Activated CD8-positive, alpha-beta memory T cell treated with anti-CD3 and anti-CD28 coated beads, Interleukin-2, amount 50 U/mL, for 48 hours (primary cell): ENCODE results near the gene STRA6.
"Not testable (repeated sequence)": the region's sequence is repeated elsewhere in the genome, so short reads cannot be mapped to it uniquely, and the experiment has no call there.

ENCODE experiments used
- DNase-seq: peaks from one replicate; pipeline ENCODE4 v3.0.0-alpha.2; 2020

STRA6 gene

DNA sequence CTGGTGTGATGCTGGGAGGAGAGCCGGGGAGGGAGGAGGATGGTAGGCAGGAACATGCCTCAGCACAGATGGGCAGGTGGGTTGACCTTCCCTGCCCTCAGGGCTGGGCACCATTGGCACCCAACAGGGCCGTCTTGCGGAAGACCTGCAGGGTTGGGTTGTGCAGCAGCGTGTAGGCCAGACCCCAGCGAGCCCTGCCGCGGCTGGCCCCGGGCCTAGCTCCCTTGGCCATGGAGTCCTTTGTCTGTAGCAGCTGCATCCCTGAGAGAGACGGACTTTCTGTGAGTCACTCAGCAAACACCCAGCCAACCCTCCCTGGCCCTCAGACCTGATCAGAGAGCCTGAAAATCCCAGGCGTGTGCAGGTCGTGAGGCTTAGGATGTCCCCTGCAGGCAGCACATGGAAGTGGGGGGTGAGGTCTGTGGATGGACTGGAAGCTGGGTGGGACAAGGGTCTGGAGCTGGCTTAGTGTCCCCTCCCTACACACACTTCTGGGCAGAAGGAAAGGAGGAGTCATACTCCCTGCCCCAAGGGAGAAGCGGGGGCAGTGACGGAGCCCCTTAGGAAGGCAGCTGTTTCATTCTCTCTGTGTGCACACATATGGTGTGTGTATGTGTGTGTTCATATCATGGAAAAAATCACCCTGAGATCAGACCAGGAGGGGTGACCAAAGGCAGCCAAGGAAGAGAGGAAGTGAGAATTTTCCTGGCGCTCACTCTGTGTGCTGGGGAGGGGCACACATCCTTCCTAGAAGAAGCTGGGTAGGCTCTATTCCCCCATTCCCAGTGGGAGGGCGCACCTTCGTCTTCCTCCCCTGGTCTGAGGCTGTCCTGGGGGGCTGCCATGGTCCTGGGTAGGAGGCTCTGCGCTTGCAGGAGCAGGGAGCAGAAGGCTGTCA lies 22.4 kb downstream of the STRA6 start:
- no peak for DNase-seq

DNA sequence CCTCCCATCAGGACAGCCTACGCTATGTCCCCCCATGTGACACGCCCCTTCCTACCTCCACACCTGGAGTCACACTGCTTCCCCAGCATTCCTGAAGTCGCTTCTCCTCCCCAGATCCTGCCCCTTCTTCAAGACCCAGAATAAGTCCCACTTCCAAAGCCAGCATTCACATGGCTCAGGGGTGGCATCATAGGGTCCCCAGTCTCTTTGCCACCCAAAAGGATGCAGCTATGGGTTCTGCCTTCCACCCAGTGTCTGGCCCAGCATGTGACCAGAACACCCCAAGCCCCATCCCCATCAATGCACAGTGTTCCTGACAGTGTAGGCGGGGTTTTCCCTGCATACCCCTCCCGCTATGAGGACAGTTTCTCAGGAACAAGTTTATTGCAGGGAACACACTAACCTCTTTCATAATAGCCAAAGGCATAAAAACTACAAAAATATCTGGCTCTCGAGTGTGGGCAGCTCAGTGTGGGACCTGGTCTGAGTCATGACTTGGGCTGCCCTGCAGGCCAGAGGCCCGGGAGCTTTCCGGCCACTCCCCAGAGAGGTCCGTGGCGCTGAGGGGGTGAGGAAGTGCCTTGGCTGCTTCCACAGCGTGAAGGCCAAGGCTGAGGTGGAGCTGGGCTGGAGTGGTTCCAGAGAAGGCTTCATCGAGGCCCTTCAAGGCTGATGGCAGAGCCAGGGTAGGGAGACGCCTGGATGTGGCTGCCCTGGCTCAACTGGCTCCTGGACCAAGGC lies 23.3 kb downstream of the STRA6 start:
- no peak for DNase-seq

GRCh38 chr15:74178326-74179100 lies 24.1 kb downstream of the STRA6 start:
- no peak for DNase-seq

DNA sequence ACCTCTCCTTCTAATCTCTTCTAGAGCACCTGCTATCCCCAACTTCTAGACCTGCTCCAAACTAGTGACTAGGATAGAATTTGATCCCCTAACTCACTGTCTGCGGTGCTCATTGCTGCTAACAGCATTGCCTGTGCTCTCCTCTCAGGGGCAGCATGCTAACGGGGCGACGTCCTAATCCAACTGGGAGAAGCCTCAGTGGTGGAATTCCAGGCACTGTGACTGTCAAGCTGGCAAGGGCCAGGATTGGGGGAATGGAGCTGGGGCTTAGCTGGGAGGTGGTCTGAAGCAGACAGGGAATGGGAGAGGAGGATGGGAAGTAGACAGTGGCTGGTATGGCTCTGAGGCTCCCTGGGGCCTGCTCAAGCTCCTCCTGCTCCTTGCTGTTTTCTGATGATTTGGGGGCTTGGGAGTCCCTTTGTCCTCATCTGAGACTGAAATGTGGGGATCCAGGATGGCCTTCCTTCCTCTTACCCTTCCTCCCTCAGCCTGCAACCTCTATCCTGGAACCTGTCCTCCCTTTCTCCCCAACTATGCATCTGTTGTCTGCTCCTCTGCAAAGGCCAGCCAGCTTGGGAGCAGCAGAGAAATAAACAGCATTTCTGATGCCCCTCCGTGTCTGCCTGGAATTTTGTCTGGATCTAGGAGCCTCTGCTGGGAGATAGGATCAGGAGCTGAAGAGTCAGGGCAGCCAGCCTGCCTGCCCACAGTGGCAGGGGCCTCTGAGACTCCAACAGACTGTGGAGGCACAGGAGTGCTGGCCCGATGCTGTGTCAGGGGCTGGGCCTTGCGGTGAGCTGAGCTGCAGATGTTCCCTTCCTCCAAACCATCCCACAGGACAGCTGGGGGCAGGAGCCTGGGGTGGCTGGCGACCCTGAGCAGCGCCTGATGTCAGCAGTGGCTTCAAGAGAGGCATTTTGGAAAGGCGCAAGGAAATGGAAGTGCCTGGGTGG lies 26.0 kb downstream of the STRA6 start:
- DNase-seq, result no peak

DNA sequence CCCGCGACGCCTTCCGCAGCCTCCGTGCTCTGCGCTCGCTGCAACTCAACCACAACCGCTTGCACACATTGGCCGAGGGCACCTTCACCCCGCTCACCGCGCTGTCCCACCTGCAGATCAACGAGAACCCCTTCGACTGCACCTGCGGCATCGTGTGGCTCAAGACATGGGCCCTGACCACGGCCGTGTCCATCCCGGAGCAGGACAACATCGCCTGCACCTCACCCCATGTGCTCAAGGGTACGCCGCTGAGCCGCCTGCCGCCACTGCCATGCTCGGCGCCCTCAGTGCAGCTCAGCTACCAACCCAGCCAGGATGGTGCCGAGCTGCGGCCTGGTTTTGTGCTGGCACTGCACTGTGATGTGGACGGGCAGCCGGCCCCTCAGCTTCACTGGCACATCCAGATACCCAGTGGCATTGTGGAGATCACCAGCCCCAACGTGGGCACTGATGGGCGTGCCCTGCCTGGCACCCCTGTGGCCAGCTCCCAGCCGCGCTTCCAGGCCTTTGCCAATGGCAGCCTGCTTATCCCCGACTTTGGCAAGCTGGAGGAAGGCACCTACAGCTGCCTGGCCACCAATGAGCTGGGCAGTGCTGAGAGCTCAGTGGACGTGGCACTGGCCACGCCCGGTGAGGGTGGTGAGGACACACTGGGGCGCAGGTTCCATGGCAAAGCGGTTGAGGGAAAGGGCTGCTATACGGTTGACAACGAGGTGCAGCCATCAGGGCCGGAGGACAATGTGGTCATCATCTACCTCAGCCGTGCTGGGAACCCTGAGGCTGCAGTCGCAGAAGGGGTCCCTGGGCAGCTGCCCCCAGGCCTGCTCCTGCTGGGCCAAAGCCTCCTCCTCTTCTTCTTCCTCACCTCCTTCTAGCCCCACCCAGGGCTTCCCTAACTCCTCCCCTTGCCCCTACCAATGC lies 27.1 kb downstream of the STRA6 start:
- DNase-seq, result no peak

DNA sequence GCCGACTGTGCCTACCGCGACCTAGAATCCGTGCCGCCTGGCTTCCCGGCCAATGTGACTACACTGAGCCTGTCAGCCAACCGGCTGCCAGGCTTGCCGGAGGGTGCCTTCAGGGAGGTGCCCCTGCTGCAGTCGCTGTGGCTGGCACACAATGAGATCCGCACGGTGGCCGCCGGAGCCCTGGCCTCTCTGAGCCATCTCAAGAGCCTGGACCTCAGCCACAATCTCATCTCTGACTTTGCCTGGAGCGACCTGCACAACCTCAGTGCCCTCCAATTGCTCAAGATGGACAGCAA lies 27.7 kb downstream of the STRA6 start:
- DNase-seq, result no peak

DNA sequence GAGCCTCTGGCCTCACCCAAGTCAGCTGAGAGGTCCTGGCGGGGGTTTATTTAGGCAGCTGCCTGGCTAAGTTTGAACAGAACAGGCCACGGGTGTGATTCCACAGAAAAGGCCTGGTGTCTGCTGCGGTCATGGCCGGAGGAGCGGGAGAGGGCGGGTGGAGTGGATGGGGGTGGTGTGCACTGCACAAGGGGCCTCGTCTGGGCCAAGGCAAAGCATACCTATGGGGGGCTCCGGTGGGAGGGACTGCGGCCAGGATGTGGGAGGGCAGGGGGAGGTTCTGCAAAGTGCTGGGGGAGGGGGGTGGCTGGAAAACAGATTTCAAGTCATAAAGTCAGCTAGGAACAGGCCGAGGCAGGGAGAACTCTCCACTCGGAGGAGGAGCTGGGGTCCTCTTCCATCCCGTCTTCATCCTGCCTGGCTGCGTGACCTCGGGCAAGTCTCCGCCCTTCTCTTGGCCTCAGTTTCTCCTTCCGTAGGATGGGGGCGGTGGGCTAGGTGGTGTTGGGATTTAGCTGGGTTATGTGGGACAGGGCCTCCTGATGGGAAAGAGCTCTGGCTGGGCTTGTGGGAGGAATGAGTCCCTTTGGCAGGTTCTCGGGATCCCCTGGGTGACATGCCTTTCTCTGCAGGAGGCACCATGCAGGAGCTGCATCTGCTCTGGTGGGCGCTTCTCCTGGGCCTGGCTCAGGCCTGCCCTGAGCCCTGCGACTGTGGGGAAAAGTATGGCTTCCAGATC lies 28.2 kb downstream of the STRA6 start:
- DNase-seq, result no peak

- no peak for DNase-seq
Measured at GRCh38 chr15:74173380-74174218, 29.0 kb downstream of the STRA6 start, which contains the start of gene ISLR. Gene ISLR (plus strand): TSS chr15:74173710. CDS start chr15:74174859, 1,149 bp downstream.

DNA sequence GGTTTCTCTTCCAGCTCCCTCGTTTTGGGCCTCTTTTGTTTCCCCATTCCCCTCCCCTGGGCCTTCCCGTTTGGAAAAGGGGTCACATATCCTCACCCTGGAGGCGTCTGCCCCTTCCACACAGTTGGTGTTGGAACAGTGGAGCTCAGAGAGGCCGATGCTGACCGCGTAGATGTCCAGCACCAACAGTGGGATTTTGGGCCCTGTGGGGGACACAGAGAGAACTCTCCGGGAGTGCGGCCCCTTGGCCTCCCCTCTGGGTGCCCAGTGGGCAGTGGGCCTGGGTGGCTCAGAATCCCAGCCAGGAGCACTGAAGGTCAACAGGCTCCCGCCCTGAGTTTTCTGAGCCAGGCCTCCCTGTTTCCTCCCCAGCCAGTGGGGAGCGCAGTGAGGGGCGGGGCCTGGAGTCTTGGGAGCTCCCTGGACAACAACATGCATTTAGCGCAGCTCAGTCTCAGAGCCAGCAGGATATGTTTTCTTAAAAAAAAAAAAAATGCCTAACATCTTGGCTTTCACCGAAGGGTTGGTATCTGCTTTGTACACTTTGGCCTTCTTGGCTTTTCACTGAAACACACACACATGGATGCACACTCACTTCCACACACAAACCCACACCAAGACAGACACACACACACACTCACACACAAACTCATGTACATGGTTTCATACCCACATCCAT lies 29.7 kb downstream of the STRA6 start:
- DNase-seq, result no peak

DNA sequence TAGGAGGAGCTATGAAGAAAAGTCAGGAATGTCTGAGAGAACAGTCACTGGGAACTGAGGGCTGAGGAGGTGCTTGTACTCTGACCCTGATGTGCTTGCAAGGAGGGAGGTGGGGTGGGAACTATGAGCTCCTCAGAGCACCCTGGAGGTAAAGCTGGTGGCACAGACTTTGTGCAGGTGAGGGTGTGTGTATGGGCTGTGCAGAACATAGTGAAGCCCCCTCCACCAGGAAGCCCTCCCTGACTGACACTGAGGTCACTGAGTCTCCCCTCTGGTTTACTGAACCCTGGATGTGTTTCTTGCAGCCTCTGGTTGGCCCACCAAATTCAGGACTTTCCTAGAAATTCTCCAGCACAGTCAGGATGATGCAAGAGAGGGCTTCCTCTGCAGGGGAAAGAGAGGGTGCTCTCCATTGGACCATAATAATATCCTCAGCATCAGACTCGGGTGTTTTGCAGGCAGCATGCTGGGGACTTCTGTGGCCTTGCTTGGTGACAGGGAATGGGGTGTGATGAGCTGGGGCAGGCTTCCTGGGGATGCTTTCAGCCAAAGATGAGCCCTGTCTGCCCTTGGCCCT lies 30.5 kb downstream of the STRA6 start:
- no peak for DNase-seq

- DNase-seq, result no peak
Measured at GRCh38 chr15:74170875-74171578, 31.6 kb downstream of the STRA6 start.

- no peak for DNase-seq
Measured at GRCh38 chr15:74170071-74170844, 32.3 kb downstream of the STRA6 start.

DNA sequence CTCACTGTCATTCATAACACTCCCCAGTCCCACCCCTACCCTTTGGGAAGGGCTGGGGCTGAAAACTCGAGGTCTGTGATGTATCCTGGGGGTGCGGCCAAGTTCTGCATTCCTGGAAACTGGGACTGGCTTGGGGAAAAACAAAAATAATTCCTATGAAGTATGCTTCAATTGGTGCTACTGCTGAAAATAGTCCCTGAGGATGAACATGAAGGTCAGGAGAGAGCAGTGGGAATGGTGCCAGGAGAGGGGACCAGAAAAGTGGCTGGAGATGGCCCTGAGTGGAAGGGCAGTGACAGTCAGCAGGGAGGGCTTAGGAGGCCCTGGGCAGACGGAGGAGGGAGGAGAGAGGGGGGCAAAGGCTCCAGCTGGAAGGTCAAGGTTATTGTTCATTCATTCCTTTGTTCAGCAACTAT lies 33.9 kb downstream of the STRA6 start:
- DNase-seq, result no peak

GRCh38 chr15:74167891-74168331 lies 34.7 kb downstream of the STRA6 start:
- DNase-seq, result no peak

- no peak for DNase-seq
Measured at GRCh38 chr15:74165461-74165860, 37.1 kb downstream of the STRA6 start.

- DNase-seq, result not testable (repeated sequence)
Measured at GRCh38 chr15:74162195-74162536, 40.4 kb downstream of the STRA6 start.

DNA sequence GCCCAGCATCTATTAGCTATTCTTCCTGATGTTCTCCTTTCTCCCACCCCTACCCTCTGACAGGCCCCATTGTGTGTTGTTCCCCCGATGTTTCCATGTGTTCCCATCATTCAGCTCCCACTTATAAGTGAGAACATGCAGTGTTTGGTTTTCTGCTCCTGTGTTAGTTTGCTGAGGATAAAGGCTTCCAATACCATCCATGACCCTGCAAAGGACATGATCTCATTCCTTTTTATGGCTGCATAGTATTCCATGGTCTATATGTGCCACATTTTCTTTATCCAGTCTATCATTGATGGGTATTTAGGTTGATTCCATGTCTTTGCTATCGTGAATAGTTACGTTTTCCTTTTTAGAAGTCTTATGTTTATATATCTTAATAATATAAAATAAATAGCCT lies 42.2 kb downstream of the STRA6 start:
- DNase-seq, result not testable (repeated sequence)
